Kidney (tissue), 14 donors: Measurements from ENCODE around the gene TFG. TPM values are rescaled to one million over a fixed set of nuclear protein-coding genes. Genes with fewer than 3 reads are reported as not detected.

Source experiments
- DNase-seq, 5 donors: peaks; one replicate each; pipeline ENCODE4 v3.0.0-alpha.2; 2013 to 2020
- FAIRE-seq: peaks from 2 replicates; lab custom pipeline; 2012; peaks lifted over from hg19 to GRCh38; lab: Jason Lieb, UNC
- H3K27ac ChIP-seq, 2 donors: one replicate each; pipeline ENCODE4 v1.7.0; 2013; ENCODE audit warnings: low read depth in 2 of 2, low read length in 2 of 2, inconsistent platforms in 1 of 2
- H3K27me3 ChIP-seq: one replicate; pipeline ENCODE4 v1.7.1; 2013; ENCODE audit warnings: low read length, inconsistent platforms; ENCODE audit not compliant: control insufficient read depth, insufficient read depth
- H3K36me3 ChIP-seq, 3 donors: one replicate each; pipeline versions ENCODE4 v1.7.0 to v1.7.1; 2013; ENCODE audit warnings: low read length in 3 of 3, control low read depth in 1 of 3, inconsistent platforms in 1 of 3; ENCODE audit not compliant: insufficient read depth in 3 of 3, control insufficient read depth in 2 of 3
- H3K4me1 ChIP-seq, 3 donors: one replicate each; pipeline versions ENCODE4 v1.7.0 to v1.7.1; 2013; ENCODE audit warnings: low read length in 3 of 3, inconsistent platforms in 1 of 3, low read depth in 1 of 3; ENCODE audit not compliant: control insufficient read depth in 2 of 3, insufficient read depth in 2 of 3
- H3K4me3 ChIP-seq, 3 donors: one replicate each; pipeline versions ENCODE4 v1.7.0 to v1.8.1; 2013; ENCODE audit warnings: low read length in 3 of 3, control low read depth in 1 of 3, inconsistent platforms in 1 of 3
- H3K9ac ChIP-seq, 3 donors: one replicate each; pipeline versions ENCODE4 v1.7.0 to v1.7.1; 2013; ENCODE audit warnings: low read length in 3 of 3, control low read depth in 1 of 3, inconsistent platforms in 1 of 3
- H3K9me3 ChIP-seq, 3 donors: one replicate each; pipeline versions ENCODE4 v1.7.0 to v1.7.1; 2013; ENCODE audit warnings: low read length in 3 of 3, control low read depth in 1 of 3, inconsistent platforms in 1 of 3; ENCODE audit not compliant: control insufficient read depth in 2 of 3, insufficient read depth in 1 of 3
- CTCF ChIP-seq: IDR thresholded peaks from 3 replicates; pipeline ENCODE4 v1.5.1; 2012; ENCODE audit warnings: mild to moderate bottlenecking, moderate library complexity, borderline replicate concordance; ENCODE audit not compliant: insufficient read depth; ENCODE audit errors: extremely low read depth
- intact Hi-C: fragments of 100-400 bp; cut with DNase I; formaldehyde crosslinking; loops from one replicate; pipeline ENCODE4 v1.11.1; 2022
- polyA plus RNA-seq: library from polyadenylated mRNA; stranded (reverse); fragments of 350-450 nt; fragmentation: Illumina TruSeq; extraction: RNeasy Lipid Tissue Mini Kit (QIAGEN cat#74804); gene quantifications from one replicate; pipeline ENCODE4 v1.2.3, GENCODE V29; 2014; ENCODE audit warnings: low read depth, low replicate concordance; ENCODE audit not compliant: insufficient read depth
- total RNA-seq: library from RNA; stranded (reverse); fragmentation: NEBNext Ultra II Directional; extraction: Animal tissue kit (Norgen Biotek cat#: 25700); gene quantifications from one replicate; pipeline ENCODE4 v1.2.1, GENCODE V29; 2021
- donor health status: control.
- donor health status: control.
- donor health status: control.
- donor health status: control.
- donor health status: control.
- donor health status: DM: yes; HTN: yes; CAD: no.
- donor health status: Normal renal cell carcinoma (clear cell type).

Gene TFG
- total and polyA plus RNA-seq, 2 donors from 2014 or later: 84.8 to 86.2 TPM

DNA sequence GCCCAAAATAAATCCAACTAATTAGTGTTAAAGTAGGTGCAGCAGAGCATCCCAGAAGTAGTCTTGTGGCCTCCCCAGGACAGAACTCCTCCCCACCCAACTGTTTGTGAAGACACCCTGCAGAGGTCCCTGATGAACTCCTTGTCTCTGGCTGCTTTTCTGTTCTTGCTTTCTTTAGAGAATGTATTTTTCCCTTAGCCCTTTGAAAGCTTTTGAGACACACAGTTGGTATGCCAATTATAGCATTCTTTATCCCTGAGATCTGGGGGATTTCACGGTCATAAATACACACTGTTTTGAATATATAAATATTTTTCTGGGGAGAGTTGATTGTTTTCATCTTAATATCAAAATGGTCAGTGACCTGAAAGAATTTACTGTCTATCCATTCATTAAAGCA is 9.8 kb downstream of the TFG start:
- Histone ChIP-seq H3K4me1 (no peaks in the 10 kb centered on the region), H3K36me3 (peaks cover 3 to 16% (median 13%) of the 10 kb centered on the region in 3 donors), H3K4me3 (no peak overlapping the region), H3K27me3 (no peaks in the 10 kb centered on the region), H3K27ac (no peak overlapping the region), H3K9ac (no peak overlapping the region), H3K9me3 (no peaks in the 10 kb centered on the region)
- no peak for TF ChIP-seq CTCF
- intact Hi-C loops: no loop called here
- FAIRE-seq (no peak), DNase-seq (no peak)

GRCh38 chr3:100720426-100720825 is 11.1 kb downstream of the TFG start:
- DNase-seq: no peak
- no peak overlapping the region for H3K9ac ChIP-seq
- H3K27ac ChIP-seq: no peak overlapping the region
- TF ChIP-seq CTCF: no peak
- no peak overlapping the region for H3K4me3 ChIP-seq
- no peaks in the 10 kb centered on the region for H3K9me3 ChIP-seq
- H3K4me1 ChIP-seq: no peaks in the 10 kb centered on the region
- H3K36me3 ChIP-seq: peaks cover 0 to 16% (median 11%) of the 10 kb centered on the region in 3 donors
- no peak for FAIRE-seq
- no peaks in the 10 kb centered on the region for H3K27me3 ChIP-seq
- intact Hi-C loops: no loop called here

GRCh38 chr3:100725935-100726513 is 16.7 kb downstream of the TFG start:
- no peak for TF ChIP-seq CTCF
- intact Hi-C loops: no loop called here
- no peak for FAIRE-seq

DNA sequence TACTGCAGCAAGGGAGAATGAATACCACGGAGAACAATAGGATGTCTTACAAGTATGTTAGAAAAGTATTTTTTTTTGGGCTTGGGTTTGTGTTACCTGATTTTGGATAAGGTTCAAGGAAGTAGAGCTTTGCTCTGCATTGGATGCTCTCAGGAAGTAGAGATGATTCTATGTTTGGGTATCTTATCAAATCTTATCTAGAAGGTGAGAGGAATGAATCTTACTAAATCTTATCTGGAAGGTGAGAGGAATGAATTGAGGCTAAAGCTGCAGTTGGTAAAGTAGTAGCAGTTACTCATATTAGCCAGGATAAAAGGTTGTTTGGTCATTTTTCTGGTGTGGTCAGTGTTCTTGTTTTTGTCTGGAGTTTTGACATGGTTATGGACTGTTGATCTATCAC is 17.4 kb downstream of the TFG start:
- no peak for TF ChIP-seq CTCF
- intact Hi-C loops: no loop called here
- no peaks in the 10 kb centered on the region for H3K27me3 ChIP-seq
- H3K9me3 ChIP-seq: no peaks in the 10 kb centered on the region
- H3K4me1 ChIP-seq: peaks cover 0 to 7% (median 0%) of the 10 kb centered on the region in 3 donors
- H3K36me3 ChIP-seq: peaks cover 0 to 23% (median 8%) of the 10 kb centered on the region in 3 donors
- DNase-seq: no peak
- no peak overlapping the region for H3K27ac ChIP-seq
- FAIRE-seq: no peak
- no peak overlapping the region for H3K9ac ChIP-seq
- no peak overlapping the region for H3K4me3 ChIP-seq

More at GRCh38 chr3:100725935-100726513, 16.7 kb downstream of the TFG start:
- no peak overlapping the region for H3K27ac ChIP-seq
- no peak for DNase-seq
- no peak overlapping the region for H3K4me3 ChIP-seq
- H3K9me3 ChIP-seq: no peaks in the 10 kb centered on the region
- H3K27me3 ChIP-seq: no peaks in the 10 kb centered on the region
- H3K36me3 ChIP-seq: peaks cover 0 to 25% (median 13%) of the 10 kb centered on the region in 3 donors
- peaks cover 0 to 7% (median 0%) of the 10 kb centered on the region in 3 donors for H3K4me1 ChIP-seq
- no peak overlapping the region for H3K9ac ChIP-seq
